Stimulated activated CD4-positive, alpha-beta T cell treated with anti-CD3 and anti-CD28 coated beads, Interleukin-1b, Interleukin-23, amount 100 ng/mL, for 1 hour (primary cell): ENCODE measurements around the gene COBLL1.

Experiments used
- DNase-seq, 2 donors: peaks; one replicate each; pipeline ENCODE4 v3.0.0-alpha.2; 2020; ENCODE audit warnings: low read depth in 2 of 2

COBLL1 gene

DNA sequence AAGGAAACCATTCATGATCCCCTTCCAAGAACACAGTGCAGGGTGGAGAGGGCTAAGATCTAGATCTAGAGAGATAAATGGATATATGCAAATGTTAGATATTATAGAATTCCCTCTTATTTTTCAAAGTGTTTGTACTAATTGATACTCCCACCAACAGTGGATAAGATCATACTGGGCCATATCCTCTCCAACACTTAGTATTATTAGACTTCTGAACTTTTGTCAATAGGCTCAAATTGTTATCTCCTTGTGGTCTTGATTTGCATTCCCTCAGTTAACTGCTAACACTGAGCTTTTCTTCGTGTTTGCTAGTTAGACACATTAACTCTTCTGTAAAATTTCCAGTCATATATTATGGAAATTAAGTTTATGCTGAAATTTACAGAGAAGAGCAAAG lies 163.9 kb downstream of the COBLL1 start:
- no peak for DNase-seq

DNA sequence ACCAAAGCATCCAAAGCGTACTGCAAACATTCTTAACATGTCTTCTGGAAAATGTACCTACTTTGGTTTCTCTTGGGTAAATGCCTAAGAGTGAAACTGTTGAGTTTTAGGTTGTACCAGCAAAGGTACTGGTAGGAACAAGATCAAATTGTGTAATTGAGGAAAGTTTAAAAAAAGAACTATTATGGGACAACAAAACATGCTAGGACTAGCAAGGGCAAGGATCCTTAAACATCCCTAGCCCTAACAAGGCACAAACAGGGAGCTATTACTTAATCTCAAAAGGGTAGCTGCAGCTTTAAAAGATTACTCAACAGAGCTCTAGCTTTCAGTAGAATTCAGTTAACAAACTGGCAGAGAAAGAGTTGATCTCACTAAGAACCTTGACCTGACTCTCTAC lies 164.4 kb downstream of the COBLL1 start:
- DNase-seq, result no peak

DNA sequence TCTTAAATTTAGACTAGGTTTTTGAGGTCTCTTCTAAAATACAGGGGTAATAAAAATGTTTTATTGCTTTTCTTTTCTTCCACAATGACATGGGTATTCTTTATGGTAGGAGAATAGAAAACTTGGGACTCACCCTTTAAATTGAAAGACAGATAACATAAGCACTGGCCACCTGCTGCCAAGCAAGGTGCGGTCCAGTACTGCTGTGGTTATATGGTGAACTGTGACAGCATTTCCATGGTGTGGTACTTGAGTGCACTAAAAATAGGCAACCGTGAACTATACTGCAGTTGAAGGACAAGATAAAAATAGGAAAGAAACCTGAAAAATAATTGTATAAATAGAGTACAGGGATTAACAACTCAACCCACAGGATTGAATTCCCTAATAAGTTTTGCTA lies 165.9 kb downstream of the COBLL1 start:
- DNase-seq, result no peak

DNA sequence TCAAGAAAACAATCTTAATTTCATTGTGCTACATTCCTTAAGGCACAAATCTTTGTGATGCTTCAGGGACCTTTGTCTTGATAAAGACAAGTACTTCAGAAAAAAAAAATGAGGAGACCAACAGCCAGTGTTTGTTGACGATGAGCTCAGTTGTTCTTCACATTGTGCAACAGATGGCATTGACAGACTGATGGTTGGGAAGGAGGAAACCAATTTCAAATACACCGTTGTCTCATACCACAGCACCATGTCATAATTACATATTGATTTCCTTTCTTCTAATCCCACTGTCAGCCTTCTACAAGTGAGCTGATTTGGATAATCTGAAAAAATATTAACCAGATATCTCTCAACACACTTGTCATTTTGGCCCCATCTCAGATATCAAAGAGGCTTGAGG lies 166.6 kb downstream of the COBLL1 start:
- DNase-seq, result no peak

DNA sequence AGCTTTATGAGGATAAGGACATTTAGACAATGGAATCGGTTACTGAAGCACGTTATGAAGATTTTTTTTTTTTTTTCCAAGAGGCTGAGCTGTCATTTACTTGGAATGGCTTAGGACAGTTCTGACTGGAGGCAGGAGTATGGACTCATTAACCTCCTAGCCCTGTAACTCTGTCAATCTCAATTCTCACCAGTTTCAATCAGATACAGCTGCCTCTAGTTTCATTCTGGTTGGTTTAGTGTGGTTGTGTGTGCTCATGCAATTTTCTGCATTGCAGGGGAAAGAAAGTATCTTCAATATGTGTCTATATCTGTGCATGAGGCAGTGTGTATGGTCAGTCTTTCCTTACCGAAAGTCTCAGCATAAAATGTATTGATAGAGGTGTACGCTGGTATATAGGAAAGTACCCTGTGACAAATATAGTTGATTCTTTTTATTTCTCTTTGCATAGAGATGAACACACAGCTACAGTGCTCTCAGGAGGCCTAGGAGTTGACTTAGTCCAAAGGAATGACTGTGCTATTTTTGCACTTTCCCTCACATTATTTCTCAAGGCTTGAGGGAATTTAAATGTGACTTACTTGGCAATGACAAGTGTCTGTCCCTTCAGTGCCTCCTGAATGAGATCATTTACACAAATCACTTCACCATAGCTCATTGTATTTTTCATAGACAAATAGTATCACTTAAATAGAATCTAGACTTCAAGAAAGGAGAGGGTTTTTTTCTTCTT lies 169.8 kb downstream of the COBLL1 start:
- DNase-seq, result no peak

DNA sequence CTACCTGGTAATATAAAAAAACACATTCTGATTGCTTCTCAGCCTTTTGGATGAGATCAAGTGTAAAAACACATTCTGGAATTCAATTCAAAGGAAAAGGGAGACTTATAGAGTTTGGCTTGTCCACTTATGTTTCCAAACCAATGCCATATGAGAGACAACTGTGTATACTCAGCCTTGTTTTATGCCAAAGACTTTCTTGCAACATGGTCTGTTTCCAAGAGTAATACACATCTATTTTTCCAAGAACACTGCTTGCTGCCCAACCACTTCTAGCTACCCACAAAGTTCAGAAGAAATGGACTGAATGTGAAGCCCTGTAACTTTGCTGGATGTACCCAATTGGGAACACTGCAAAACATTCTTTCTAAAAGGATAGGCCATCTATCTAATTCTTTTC lies 172.3 kb downstream of the COBLL1 start:
- no peak for DNase-seq

DNA sequence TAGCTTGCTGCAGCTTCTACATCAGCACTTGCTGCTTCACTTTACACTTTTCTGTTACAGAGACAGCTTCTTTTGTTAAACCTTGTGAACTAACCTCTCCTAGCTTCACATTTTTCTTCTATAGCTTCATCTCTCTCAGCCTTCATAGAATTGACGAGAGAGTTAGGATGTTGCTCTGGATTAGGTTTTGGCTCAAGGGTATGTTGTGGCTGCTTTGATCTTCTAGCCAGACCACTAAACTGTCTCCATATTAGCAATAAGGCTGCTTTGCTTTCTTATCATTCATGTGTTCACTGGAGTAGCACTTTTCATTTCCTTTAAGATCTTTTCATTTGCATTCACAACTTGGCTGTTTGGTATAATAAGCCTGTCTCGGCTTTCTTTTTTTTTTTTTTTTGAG lies 174.1 kb downstream of the COBLL1 start:
- no peak for DNase-seq

DNA sequence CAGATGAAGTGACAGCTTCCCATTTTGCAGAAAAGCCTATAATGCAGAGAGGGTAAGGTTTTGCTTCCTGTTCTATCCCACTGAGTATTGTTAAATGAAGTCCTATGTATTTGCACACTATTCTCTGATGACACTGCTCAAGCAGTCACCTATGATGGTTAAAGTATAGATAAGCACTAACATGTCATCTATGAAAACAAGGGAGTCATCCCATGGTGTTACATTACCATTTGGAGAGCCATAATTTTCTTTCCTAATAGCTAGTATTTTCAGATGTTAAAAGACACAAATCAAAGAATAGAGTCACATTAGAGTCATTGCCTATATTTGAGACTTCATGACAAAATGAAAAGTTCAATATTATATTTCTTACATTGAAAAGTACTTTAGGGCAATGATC lies 177.6 kb downstream of the COBLL1 start:
- DNase-seq, result no peak

DNA sequence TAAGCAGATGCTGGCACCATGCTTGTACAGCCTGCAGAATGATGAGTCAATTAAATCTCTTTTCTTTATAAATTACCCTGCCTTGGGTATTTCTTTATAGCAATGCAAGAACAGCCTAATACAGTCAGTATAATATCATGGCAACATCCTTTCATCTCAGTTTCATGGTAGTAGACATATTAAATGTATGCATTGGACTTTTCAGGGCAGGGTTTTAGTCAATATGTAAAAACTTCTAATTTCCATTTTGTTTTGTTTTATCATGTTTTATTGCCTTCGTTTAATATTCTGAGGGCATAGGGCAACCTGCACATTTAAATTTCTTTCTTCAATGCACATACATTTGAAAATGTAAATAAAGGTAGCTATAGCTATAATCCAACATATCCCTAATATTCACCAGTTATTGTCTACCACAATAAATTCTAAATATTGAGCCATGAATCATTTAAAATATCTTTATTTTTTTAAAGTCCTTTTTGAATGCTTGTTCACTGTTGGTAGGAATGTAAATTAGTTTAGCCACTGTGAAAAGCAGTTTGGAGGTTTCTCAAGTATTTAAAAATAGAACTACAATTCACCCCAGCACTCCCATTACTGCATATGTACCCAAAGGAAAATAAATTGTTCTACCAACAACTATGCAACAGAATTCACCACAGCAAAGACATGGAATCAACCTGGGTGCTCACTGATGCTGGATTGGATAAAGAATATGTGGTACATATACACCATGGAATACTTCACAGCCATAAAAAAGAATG lies 178.6 kb downstream of the COBLL1 start:
- DNase-seq, result no peak

DNA sequence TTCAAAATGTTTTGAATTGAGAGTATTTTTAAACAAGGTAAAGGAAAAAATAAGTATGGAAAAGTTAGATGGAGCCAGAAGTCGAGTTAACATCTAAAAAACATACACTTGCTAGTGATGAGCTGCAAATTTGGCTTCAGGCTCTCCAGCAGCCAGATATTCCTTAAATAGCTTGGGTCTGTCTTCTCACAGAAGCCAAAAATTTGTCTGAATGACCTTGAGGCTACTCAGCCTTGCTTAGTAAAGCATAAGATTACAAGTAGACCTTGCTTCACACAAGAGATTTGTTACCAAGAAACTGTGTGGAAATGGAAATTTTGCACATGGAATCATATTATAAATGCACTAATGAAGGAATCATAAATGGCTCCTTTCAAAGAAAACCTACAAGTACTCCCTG lies 179.6 kb downstream of the COBLL1 start:
- no peak for DNase-seq

DNA sequence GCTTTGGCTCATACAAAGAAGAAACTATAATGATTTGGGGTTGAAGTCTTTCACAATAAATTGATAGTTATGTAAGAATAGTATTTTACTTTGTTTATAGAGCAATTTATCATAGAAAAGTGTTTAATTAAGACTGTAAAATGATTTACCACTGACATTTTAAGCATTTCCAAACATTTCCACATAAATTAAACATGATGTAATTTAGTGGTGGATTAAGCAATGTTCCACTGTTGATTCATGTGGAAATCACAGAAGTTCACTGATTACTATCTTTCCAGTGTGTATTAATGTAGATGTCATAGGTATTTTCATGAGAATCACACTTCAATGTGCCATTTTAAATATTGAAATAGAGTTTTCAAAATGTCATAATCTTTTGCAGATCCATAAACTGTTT lies 180.3 kb downstream of the COBLL1 start:
- DNase-seq, result no peak

DNA sequence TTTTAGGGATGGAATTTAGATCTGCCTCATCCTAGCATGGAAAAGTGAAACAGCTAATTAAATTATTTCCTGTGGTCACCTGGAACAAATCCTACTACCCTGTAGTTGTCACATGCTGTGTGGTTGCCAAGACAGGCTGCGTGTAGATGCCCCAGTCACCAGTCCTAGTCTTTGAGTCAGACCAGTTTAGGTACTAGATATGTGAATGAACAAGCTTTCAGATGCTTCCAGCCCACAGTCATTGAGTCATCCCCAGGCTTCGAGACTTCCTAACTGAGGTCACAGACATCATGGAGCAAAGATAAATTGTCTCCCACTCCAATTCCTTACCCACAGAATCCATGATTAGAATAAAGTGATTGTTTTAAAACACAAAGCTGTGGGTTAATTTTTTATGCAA lies 184.5 kb downstream of the COBLL1 start:
- no peak for DNase-seq

DNA sequence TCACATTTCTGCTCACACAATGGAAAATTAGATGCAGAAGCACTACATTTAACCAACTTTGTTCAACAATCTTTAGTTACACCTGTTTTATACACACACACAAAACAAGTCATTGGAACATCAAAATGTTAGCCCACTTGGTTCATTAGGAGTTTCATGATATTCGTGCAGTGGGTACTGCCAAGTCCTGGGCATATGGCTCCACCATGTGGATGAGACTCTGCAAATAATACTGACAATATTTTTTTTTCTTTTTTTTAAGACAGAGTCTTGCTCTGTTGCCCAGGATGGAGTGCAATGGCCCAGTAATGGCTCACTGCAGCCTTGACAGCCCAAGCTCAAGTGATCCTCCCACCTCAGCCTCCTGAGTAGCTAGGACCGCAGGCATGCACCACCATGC lies 185.9 kb downstream of the COBLL1 start:
- no peak for DNase-seq

DNA sequence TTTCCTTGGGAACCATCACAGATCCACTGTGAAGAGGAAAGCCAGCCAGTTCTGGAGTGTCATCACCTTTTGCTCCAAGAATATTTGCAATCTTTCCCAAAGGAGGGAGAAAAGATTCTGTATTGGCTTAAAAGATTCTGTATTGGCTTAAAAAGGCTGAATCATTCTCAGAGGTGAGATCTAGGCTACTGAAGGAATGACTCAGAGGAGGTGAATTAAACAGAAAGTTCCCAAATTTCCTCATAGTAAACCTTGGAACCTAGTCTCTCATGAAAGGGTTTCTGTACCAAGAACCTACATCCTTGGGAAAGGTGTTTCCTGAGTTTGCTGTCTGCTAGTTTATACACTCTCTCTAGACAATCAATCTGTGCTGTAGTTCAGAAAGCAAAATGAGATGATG lies 186.3 kb downstream of the COBLL1 start:
- DNase-seq, result no peak

DNA sequence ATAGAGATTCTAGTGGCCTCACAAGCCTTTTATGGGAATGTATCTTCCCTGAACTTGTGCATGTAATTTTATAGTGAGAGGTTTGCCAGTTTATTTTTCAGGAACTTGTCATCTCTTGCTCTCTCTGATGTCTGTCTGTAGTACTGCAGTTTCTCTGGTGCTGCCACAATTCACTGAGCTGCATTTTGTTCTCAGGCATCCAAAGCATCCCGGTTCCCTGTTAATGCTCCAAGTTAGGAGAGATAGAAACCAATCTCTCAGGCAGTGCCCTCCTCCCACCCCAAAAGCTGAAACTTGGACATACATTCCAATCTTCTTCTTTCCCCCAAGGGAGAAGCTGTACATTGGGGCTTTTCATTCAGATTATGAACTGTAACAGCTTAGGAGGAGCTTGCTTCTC lies 190.3 kb downstream of the COBLL1 start:
- DNase-seq, result no peak

DNA sequence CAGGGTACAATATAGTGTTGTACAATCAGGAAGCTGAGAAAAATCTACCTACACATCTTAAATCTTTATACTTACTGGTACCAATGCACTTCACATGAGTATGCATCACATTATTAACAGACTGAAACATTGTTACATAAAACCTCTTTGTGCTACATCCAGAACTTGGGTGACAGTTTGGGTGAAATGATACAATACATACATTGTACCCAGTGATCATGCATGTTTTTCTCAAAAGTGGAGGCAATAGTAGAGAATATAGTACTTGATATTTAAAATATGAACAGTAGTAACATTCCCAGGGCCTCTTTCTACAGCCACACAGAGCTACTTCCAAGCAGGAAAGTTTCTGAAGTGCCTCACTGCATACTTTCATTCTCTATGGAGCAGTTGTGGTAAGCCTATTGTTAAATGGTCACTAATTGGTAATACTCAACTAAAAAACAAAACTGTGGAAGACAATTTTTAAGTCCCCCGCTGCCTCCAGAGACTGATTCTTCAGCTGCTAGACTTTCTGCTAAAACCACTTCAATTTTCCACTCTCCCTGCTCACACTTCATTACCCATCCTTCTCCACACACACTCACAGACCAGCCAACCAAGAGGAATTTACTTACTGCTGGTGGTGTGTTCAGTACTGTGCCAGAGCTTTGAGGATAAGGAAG lies 197.5 kb downstream of the COBLL1 start:
- DNase-seq, result no peak

DNA sequence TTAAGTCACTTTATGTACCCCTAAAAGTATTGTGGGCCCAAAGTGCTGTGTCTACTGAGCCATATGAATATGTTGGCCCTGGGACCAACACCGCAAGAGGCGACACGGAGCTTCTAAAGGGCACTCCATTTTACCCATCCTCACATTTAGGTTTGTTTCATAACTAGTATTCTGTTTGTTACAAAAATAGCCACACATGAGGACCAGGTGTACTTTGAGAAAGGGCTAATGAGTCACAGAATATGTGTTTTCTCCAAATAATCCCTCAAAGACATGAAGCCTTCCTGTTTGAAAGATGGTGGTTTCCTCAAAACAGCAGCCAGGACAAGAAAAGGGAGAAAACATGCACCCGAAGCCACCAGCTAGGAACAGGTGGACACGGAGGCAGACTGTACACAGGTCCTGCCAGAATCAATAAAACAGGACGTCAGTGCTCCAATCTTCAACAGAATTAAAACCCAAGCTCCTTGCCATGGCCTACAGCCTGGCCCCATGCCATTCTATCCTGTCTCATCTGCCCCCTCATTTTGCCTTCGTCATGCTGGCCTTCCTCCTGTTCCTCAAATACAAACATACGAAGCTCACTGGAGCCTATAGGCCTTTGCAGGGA lies 198.6 kb downstream of the COBLL1 start:
- DNase-seq, result no peak

DNA sequence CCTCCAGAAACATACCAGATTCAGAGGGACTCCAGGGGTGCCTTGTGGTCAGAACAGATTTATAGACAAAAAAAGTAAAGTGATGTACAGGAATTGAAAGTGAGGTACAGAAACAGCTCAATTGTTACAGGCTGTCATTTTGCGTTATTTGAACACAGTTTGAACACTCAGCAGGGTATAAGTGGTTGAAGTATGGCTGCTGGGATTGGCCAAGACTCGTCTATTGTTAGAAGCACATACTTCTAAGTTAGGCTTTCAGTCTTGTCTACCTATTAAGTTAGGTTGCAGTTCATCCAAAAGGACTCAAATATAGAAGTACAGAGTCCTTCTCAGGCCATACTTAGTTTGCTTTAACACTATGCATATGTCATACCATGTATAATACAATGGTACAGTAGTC lies 199.4 kb downstream of the COBLL1 start:
- no peak for DNase-seq
